Effector memory CD4-positive, alpha-beta T cell (primary cell): ENCODE results near the gene TJP3.

Experiments used
- DNase-seq, 3 donors: peaks; one replicate each; pipeline ENCODE4 v3.0.0-alpha.2; 2020
- H3K27ac ChIP-seq: 2 replicates; pipeline ENCODE4 v1.7.0; 2013; ENCODE audit warnings: mild to moderate bottlenecking, low read length, moderate library complexity; ENCODE audit not compliant: insufficient read depth, poor library complexity, severe bottlenecking
- H3K27me3 ChIP-seq: replicated peaks from 2 replicates; pipeline ENCODE4 v1.7.0; 2013; ENCODE audit warnings: mild to moderate bottlenecking, low read length; ENCODE audit not compliant: insufficient read depth, control insufficient read depth, poor library complexity, severe bottlenecking
- H3K36me3 ChIP-seq: 2 replicates; pipeline ENCODE4 v1.7.0; 2013; ENCODE audit warnings: mild to moderate bottlenecking, low read length, moderate library complexity; ENCODE audit not compliant: control insufficient read depth, insufficient read depth
- H3K4me1 ChIP-seq: 2 replicates; pipeline ENCODE4 v1.7.0; 2013; ENCODE audit warnings: low read length, mild to moderate bottlenecking; ENCODE audit not compliant: control insufficient read depth, insufficient read depth, poor library complexity, severe bottlenecking
- H3K4me3 ChIP-seq: 2 replicates; pipeline ENCODE4 v1.7.0; 2013; ENCODE audit warnings: low read length, low read depth, mild to moderate bottlenecking; ENCODE audit not compliant: insufficient read depth, poor library complexity, severe bottlenecking
- H3K9me3 ChIP-seq: 2 replicates; pipeline ENCODE4 v1.7.0; 2013; ENCODE audit warnings: mild to moderate bottlenecking, low read length, moderate library complexity; ENCODE audit not compliant: control insufficient read depth

The TJP3 gene

GRCh38 chr19:3768015-3768747 is 60.0 kb downstream of the TJP3 start:
- Histone ChIP-seq H3K27ac (no peak overlapping the region), H3K4me3 (no peak overlapping the region), H3K36me3 (peaks cover 40% of the 10 kb centered on the region), H3K27me3 (no peaks in the 10 kb centered on the region), H3K9me3 (no peaks in the 10 kb centered on the region), H3K4me1 (peaks cover 9% of the 10 kb centered on the region)
- no peak for DNase-seq

- Histone ChIP-seq H3K27me3 (no peaks in the 10 kb centered on the region), H3K4me3 (no peak overlapping the region), H3K27ac (no peak overlapping the region), H3K36me3 (peaks cover 40% of the 10 kb centered on the region), H3K4me1 (peaks cover 6% of the 10 kb centered on the region), H3K9me3 (no peaks in the 10 kb centered on the region)
- DNase-seq = no peak
Observed at GRCh38 chr19:3768748-3769099, 60.5 kb downstream of the TJP3 start.

GRCh38 chr19:3769494-3769893 is 61.3 kb downstream of the TJP3 start:
- no peak overlapping the region for H3K4me3 ChIP-seq
- no peaks in the 10 kb centered on the region for H3K9me3 ChIP-seq
- no peak for DNase-seq
- H3K27ac ChIP-seq = no peak overlapping the region
- peaks cover 6% of the 10 kb centered on the region for H3K4me1 ChIP-seq
- H3K27me3 ChIP-seq = no peaks in the 10 kb centered on the region
- peaks cover 40% of the 10 kb centered on the region for H3K36me3 ChIP-seq

GRCh38 chr19:3770136-3770999 is 62.2 kb downstream of the TJP3 start:
- no peak overlapping the region for H3K4me3 ChIP-seq
- no peak overlapping the region for H3K27ac ChIP-seq
- peaks cover 6% of the 10 kb centered on the region for H3K4me1 ChIP-seq
- no peaks in the 10 kb centered on the region for H3K27me3 ChIP-seq
- H3K9me3 ChIP-seq = no peaks in the 10 kb centered on the region
- no peak for DNase-seq
- H3K36me3 ChIP-seq = peaks cover 35% of the 10 kb centered on the region

- Histone ChIP-seq H3K9me3 (no peaks in the 10 kb centered on the region), H3K27ac (no peak overlapping the region), H3K4me3 (no peak overlapping the region), H3K4me1 (peaks cover 6% of the 10 kb centered on the region), H3K36me3 (peaks cover 34% of the 10 kb centered on the region), H3K27me3 (no peaks in the 10 kb centered on the region)
- DNase-seq = no peak
Observed at GRCh38 chr19:3771000-3771905, 63.1 kb downstream of the TJP3 start.

- Histone ChIP-seq H3K9me3 (no peaks in the 10 kb centered on the region), H3K4me1 (no peaks in the 10 kb centered on the region), H3K36me3 (peaks cover 26% of the 10 kb centered on the region), H3K27ac (no peak within 1 kb of the TSS), H3K4me3 (no peak within 1 kb of the TSS), H3K27me3 (no peaks in the 10 kb centered on the region)
- DNase-seq = no peak
Observed at GRCh38 chr19:3771906-3772455, 63.8 kb downstream of the TJP3 start, which contains the start of gene RAX2. TSS of gene RAX2 (minus strand) at chr19:3772228. CDS start at chr19:3771742, 486 bp downstream.

- peaks cover 9% of the 10 kb centered on the region for H3K36me3 ChIP-seq
- no peak overlapping the region for H3K27ac ChIP-seq
- no peaks in the 10 kb centered on the region for H3K9me3 ChIP-seq
- no peaks in the 10 kb centered on the region for H3K27me3 ChIP-seq
- H3K4me3 ChIP-seq = no peak overlapping the region
- H3K4me1 ChIP-seq = no peaks in the 10 kb centered on the region
- no peak for DNase-seq
Observed at GRCh38 chr19:3773814-3774515, 65.8 kb downstream of the TJP3 start.

- Histone ChIP-seq H3K36me3 (peaks cover 3% of the 10 kb centered on the region), H3K4me1 (no peaks in the 10 kb centered on the region), H3K9me3 (no peaks in the 10 kb centered on the region), H3K4me3 (no peak overlapping the region), H3K27me3 (no peaks in the 10 kb centered on the region), H3K27ac (no peak overlapping the region)
- no peak for DNase-seq
Observed at GRCh38 chr19:3774621-3775373, 66.6 kb downstream of the TJP3 start.

GRCh38 chr19:3775374-3775711 is 67.2 kb downstream of the TJP3 start:
- no peaks in the 10 kb centered on the region for H3K27me3 ChIP-seq
- no peaks in the 10 kb centered on the region for H3K9me3 ChIP-seq
- DNase-seq = no peak
- no peaks in the 10 kb centered on the region for H3K36me3 ChIP-seq
- H3K4me3 ChIP-seq = no peak overlapping the region
- H3K4me1 ChIP-seq = no peaks in the 10 kb centered on the region
- no peak overlapping the region for H3K27ac ChIP-seq
